GM12875 (cell line): ENCODE data around the gene CCL5.
"Not testable (repeated sequence)": the region's sequence is repeated elsewhere in the genome, so short reads cannot be mapped to it uniquely, and the experiment has no call there.

ENCODE experiments used
- H3K4me3 ChIP-seq: one replicate; pipeline ENCODE4 v1.5.1; 2011; ENCODE audit warnings: low read depth, low read length, control low read depth
- CTCF ChIP-seq: IDR thresholded peaks from 2 replicates; pipeline ENCODE4 v1.5.1; 2011; ENCODE audit warnings: low read depth, mild to moderate bottlenecking, control low read depth, inconsistent platforms, low read length, moderate library complexity, borderline replicate concordance; ENCODE audit not compliant: insufficient read depth

CCL5 gene

GRCh38 chr17:35898283-35899070 is 18.3 kb upstream of the CCL5 start:
- TF ChIP-seq CTCF: no peak

GRCh38 chr17:35897772-35898171 is 17.6 kb upstream of the CCL5 start:
- not testable (repeated sequence) for H3K4me3 ChIP-seq

More at GRCh38 chr17:35898283-35899070, 18.3 kb upstream of the CCL5 start:
- H3K4me3 ChIP-seq: no peak overlapping the region

GRCh38 chr17:35895636-35896587 is 15.8 kb upstream of the CCL5 start:
- H3K4me3 ChIP-seq: no peak overlapping the region
- TF ChIP-seq CTCF: no peak

- TF ChIP-seq CTCF: no peak
- no peak overlapping the region for H3K4me3 ChIP-seq
These were observed 14.0 kb upstream of the CCL5 start for GRCh38 chr17:35894206-35894605.

- H3K4me3 ChIP-seq: no peak overlapping the region
- TF ChIP-seq CTCF: no peak
These were observed 13.6 kb upstream of the CCL5 start for GRCh38 chr17:35893751-35894150.

GRCh38 chr17:35892091-35893035 is 12.2 kb upstream of the CCL5 start:
- no peak overlapping the region for H3K4me3 ChIP-seq
- TF ChIP-seq CTCF: no peak

GRCh38 chr17:35891269-35891668 is 11.1 kb upstream of the CCL5 start:
- H3K4me3 ChIP-seq: no peak overlapping the region
- TF ChIP-seq CTCF: no peak
